H9 (cell line): Measurements from ENCODE around the gene CERS3. TPM values are rescaled to one million over a fixed set of nuclear protein-coding genes. Genes with fewer than 3 reads are reported as not detected.

Experiments
- DNase-seq: peaks from one replicate; pipeline ENCODE4 v3.0.0-alpha.2; 2017
- H2AFZ ChIP-seq: one replicate; pipeline ENCODE4 v1.6.1; 2013; ENCODE audit warnings: mild to moderate bottlenecking, low read length, control low read depth, moderate library complexity
- H2AK5ac ChIP-seq: 2 replicates; pipeline ENCODE4 v1.6.1; 2013; ENCODE audit warnings: low read length, control low read depth, mixed read lengths; ENCODE audit not compliant: insufficient read length
- H2BK120ac ChIP-seq: one replicate; pipeline ENCODE4 v1.6.1; 2013; ENCODE audit warnings: low read depth, mild to moderate bottlenecking, low read length, control low read depth, inconsistent platforms; ENCODE audit not compliant: poor library complexity, severe bottlenecking
- H2BK12ac ChIP-seq: 2 replicates; pipeline ENCODE4 v1.6.1; 2013; ENCODE audit warnings: low read length, control low read depth, mixed read lengths, low read depth; ENCODE audit not compliant: insufficient read length
- H2BK15ac ChIP-seq: 2 replicates; pipeline ENCODE4 v1.6.1; 2013; ENCODE audit warnings: low read depth, low read length, control low read depth
- H2BK20ac ChIP-seq: one replicate; pipeline ENCODE4 v1.6.1; 2013; ENCODE audit warnings: low read depth, mild to moderate bottlenecking, low read length, control low read depth, inconsistent platforms; ENCODE audit not compliant: poor library complexity, severe bottlenecking
- H2BK5ac ChIP-seq: 2 replicates; pipeline ENCODE4 v1.6.1; 2013; ENCODE audit warnings: low read length, control low read depth, mixed read lengths; ENCODE audit not compliant: insufficient read length
- H3K14ac ChIP-seq: 2 replicates; pipeline ENCODE4 v1.6.1; 2013; ENCODE audit warnings: low read length, control low read depth; ENCODE audit not compliant: insufficient read depth
- H3K18ac ChIP-seq: 2 replicates; pipeline ENCODE4 v1.6.1; 2013; ENCODE audit warnings: low read depth, mild to moderate bottlenecking, mixed read lengths, low read length, control low read depth; ENCODE audit not compliant: insufficient read length
- H3K23ac ChIP-seq: 2 replicates; pipeline ENCODE4 v1.6.1; 2013; ENCODE audit warnings: low read length, control low read depth, mixed read lengths, low read depth; ENCODE audit not compliant: insufficient read length
- H3K23me2 ChIP-seq: 2 replicates; pipeline ENCODE4 v1.6.1; 2013; ENCODE audit warnings: low read depth, mild to moderate bottlenecking, mixed read lengths, low read length, control low read depth; ENCODE audit not compliant: insufficient read length, poor library complexity, severe bottlenecking
- H3K27ac ChIP-seq: 2 replicates; pipeline ENCODE4 v1.5.1; 2013; ENCODE audit warnings: low read length, control low read depth, mixed read lengths, low read depth; ENCODE audit not compliant: insufficient read length
- H3K27me3 ChIP-seq: 2 replicates; pipeline ENCODE4 v1.6.1; 2013; ENCODE audit warnings: low read length, control low read depth, inconsistent platforms; ENCODE audit not compliant: insufficient read depth
- H3K4ac ChIP-seq: 2 replicates; pipeline ENCODE4 v1.6.1; 2013; ENCODE audit warnings: low read depth, mild to moderate bottlenecking, control low read depth, inconsistent platforms, low read length, moderate library complexity
- H3K4me1 ChIP-seq: 2 replicates; pipeline ENCODE4 v1.6.1; 2013; ENCODE audit warnings: low read length, control low read depth, inconsistent platforms; ENCODE audit not compliant: insufficient read depth
- H3K4me2 ChIP-seq: 2 replicates; pipeline ENCODE4 v1.6.1; 2013; ENCODE audit warnings: low read length, control low read depth, mixed read lengths; ENCODE audit not compliant: insufficient read length, insufficient read depth
- H3K56ac ChIP-seq: 2 replicates; pipeline ENCODE4 v1.6.1; 2013; ENCODE audit warnings: low read depth, mild to moderate bottlenecking, mixed read lengths, low read length, control low read depth; ENCODE audit not compliant: insufficient read length
- H3K79me1 ChIP-seq: 2 replicates; pipeline ENCODE4 v1.6.1; 2013; ENCODE audit warnings: low read depth, mild to moderate bottlenecking, moderate library complexity, low read length, control low read depth, inconsistent platforms; ENCODE audit not compliant: insufficient read depth, poor library complexity, severe bottlenecking
- H3K79me2 ChIP-seq: 2 replicates; pipeline ENCODE4 v1.6.1; 2013; ENCODE audit warnings: low read length, control low read depth, inconsistent platforms; ENCODE audit not compliant: insufficient read depth
- H3K9ac ChIP-seq: 2 replicates; pipeline ENCODE4 v1.6.1; 2013; ENCODE audit warnings: low read length, control low read depth, mixed read lengths; ENCODE audit not compliant: insufficient read length; ENCODE audit errors: extremely low read depth
- H3K9me3 ChIP-seq: one replicate; pipeline ENCODE4 v1.6.1; 2013; ENCODE audit warnings: low read depth, low read length, inconsistent platforms; ENCODE audit not compliant: control insufficient read depth
- H3T11ph ChIP-seq: one replicate; pipeline ENCODE4 v1.6.1; 2013; ENCODE audit warnings: mild to moderate bottlenecking, low read length, control low read depth, inconsistent platforms
- H4K20me1 ChIP-seq: one replicate; pipeline ENCODE4 v1.6.1; 2013; ENCODE audit not compliant: control insufficient read depth, insufficient read length, insufficient read depth
- H4K5ac ChIP-seq: 2 replicates; pipeline ENCODE4 v1.6.1; 2013; ENCODE audit warnings: low read depth, mild to moderate bottlenecking, mixed read lengths, low read length, control low read depth; ENCODE audit not compliant: insufficient read length
- H4K8ac ChIP-seq: replicated peaks from 2 replicates; pipeline ENCODE4 v1.6.1; 2013; ENCODE audit warnings: low read length, control low read depth, mixed read lengths, low read depth; ENCODE audit not compliant: insufficient read length
- H4K91ac ChIP-seq: 2 replicates; pipeline ENCODE4 v1.6.1; 2013; ENCODE audit warnings: low read depth, mild to moderate bottlenecking, moderate library complexity, mixed read lengths, low read length, control low read depth; ENCODE audit not compliant: insufficient read length
- H3K27ac Mint-ChIP-seq, 3 experiments: 2 replicates in 2 of 3; 3 replicates in 1 of 3; pipeline ENCODE4 v1.8.0; 2020 to 2021; ENCODE audit warnings: mixed read lengths in 3 of 3, mild to moderate bottlenecking in 1 of 3, moderate library complexity in 1 of 3
- H3K27me3 Mint-ChIP-seq: 2 replicates; pipeline ENCODE4 v1.8.0; 2021; ENCODE audit warnings: low read depth, mild to moderate bottlenecking, moderate library complexity, mixed read lengths
- H3K36me3 Mint-ChIP-seq, 3 experiments: 2 replicates in 2 of 3; 3 replicates in 1 of 3; pipeline ENCODE4 v1.8.0; 2020 to 2021; ENCODE audit warnings: low read depth in 3 of 3, mixed read lengths in 3 of 3; ENCODE audit not compliant: insufficient read depth in 1 of 3
- H3K4me1 Mint-ChIP-seq, 2 experiments: 2 replicates each; pipeline ENCODE4 v1.8.0; 2020; ENCODE audit warnings: mixed read lengths in 2 of 2
- H3K4me3 Mint-ChIP-seq, 2 experiments: 2 replicates in 1 of 2; 3 replicates in 1 of 2; pipeline ENCODE4 v1.8.0; 2020 to 2021; ENCODE audit warnings: mild to moderate bottlenecking in 2 of 2, mixed read lengths in 2 of 2, moderate library complexity in 1 of 2
- H3K9me3 Mint-ChIP-seq, 2 experiments: 2 replicates in 1 of 2; 3 replicates in 1 of 2; pipeline ENCODE4 v1.8.0; 2020; ENCODE audit warnings: mild to moderate bottlenecking in 2 of 2, mixed read lengths in 2 of 2, moderate library complexity in 1 of 2
- CTCF ChIP-seq: fragments of 200-600 bp; sonication (generic); conservative IDR thresholded peaks from 3 replicates; pipeline ENCODE4 v1.8.0; 2021; ENCODE audit warnings: antibody characterized with exemption, mild to moderate bottlenecking
- WGBS: extraction: QIAGEN DNeasy Blood & Tissue Kit; methylation state at CpG from one replicate; pipeline ENCODE4 v1.1.7; 2013; ENCODE audit warnings: missing lambda C conversion rate, low lambda C conversion rate, mixed read lengths; ENCODE audit not compliant: insufficient read length; ENCODE audit errors: extremely low coverage; 5-methylcytosine and 5-hydroxymethylcytosine counted together
- total RNA-seq: library from RNA; stranded (reverse); gene quantifications from 2 replicates; pipeline ENCODE4 v1.2.1, GENCODE V29; 2021

The CERS3 gene
- total RNA-seq, 1 experiment from 2014 or later: 1.4 TPM

GRCh38 chr15:100565591-100565990 lies 36.8 kb upstream of the CERS3 start:
- no peaks in the 10 kb centered on the region for H3K79me1 ChIP-seq
- no peaks in the 10 kb centered on the region for H3K23me2 ChIP-seq
- H2AK5ac ChIP-seq: no peak overlapping the region
- H4K91ac ChIP-seq: no peak overlapping the region
- H3K4me1 ChIP-seq: no peaks in the 10 kb centered on the region
- no peaks in the 10 kb centered on the region; the same call in 1 of the 2 replicates for H3K27me3 Mint-ChIP-seq
- peaks cover 2 to 6% (median 4%) of the 10 kb centered on the region in 3 experiments; a peak in 3 of 7 replicates for H3K36me3 Mint-ChIP-seq
- no peak overlapping the region for H3K23ac ChIP-seq
- no peaks in the 10 kb centered on the region for H3K27me3 ChIP-seq
- DNase-seq: no peak
- no peak overlapping the region for H3K27ac ChIP-seq
- no peak overlapping the region for H4K8ac ChIP-seq
- H2BK20ac ChIP-seq: no peak overlapping the region
- H3K14ac ChIP-seq: no peak overlapping the region
- TF ChIP-seq CTCF: no peak
- H3K9me3 ChIP-seq: no peaks in the 10 kb centered on the region
- H3K9me3 Mint-ChIP-seq: no peaks in the 10 kb centered on the region; a peak in 1 of 5 replicates
- no peak overlapping the region for H3K18ac ChIP-seq
- no peak overlapping the region for H2AFZ ChIP-seq
- H2BK12ac ChIP-seq: no peak overlapping the region
- no peaks in the 10 kb centered on the region for H3K4me1 Mint-ChIP-seq
- WGBS: no CpG with 5 or more reads among the region's 3 CpGs
- H3K79me2 ChIP-seq: no peaks in the 10 kb centered on the region
- H4K5ac ChIP-seq: no peak overlapping the region
- no peak overlapping the region for H3K4me3 Mint-ChIP-seq
- H2BK120ac ChIP-seq: no peak overlapping the region
- no peak overlapping the region for H2BK15ac ChIP-seq
- H2BK5ac ChIP-seq: no peak overlapping the region
- no peak overlapping the region for H3T11ph ChIP-seq
- no peak overlapping the region for H3K4me2 ChIP-seq
- no peak overlapping the region for H3K27ac Mint-ChIP-seq
- no peaks in the 10 kb centered on the region for H4K20me1 ChIP-seq
- H3K4ac ChIP-seq: no peak overlapping the region
- no peak overlapping the region for H3K56ac ChIP-seq
- H3K9ac ChIP-seq: no peak overlapping the region
